ENCODE data around the gene PLCB4. TPM values are rescaled to one million over a fixed set of nuclear protein-coding genes. Genes with fewer than 3 reads are reported as not detected.

Gene PLCB4
- total RNA-seq, 4 donors from 2014 or later = 2.3 to 3.9 (median 3.3) TPM

DNA sequence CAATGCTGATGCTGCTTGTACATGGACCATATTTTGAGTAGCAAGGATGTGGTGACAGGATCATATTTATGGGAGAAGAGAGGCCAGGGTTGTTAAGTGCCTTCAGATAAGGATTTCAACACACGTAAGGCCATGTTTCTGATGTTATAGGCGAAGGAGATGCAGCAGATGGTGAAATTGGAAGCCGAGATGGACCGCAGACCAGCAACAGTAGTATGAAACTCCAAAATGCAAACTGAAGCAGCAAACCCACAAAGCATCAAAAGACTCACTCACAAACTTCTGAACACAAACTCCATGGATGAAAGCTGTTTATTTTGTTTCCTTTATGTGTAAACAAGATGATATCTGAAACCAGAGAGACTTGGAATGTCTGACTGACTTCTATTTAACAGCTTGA lies 409.9 kb downstream of the PLCB4 start:
- TF ChIP-seq, protein P1, sequence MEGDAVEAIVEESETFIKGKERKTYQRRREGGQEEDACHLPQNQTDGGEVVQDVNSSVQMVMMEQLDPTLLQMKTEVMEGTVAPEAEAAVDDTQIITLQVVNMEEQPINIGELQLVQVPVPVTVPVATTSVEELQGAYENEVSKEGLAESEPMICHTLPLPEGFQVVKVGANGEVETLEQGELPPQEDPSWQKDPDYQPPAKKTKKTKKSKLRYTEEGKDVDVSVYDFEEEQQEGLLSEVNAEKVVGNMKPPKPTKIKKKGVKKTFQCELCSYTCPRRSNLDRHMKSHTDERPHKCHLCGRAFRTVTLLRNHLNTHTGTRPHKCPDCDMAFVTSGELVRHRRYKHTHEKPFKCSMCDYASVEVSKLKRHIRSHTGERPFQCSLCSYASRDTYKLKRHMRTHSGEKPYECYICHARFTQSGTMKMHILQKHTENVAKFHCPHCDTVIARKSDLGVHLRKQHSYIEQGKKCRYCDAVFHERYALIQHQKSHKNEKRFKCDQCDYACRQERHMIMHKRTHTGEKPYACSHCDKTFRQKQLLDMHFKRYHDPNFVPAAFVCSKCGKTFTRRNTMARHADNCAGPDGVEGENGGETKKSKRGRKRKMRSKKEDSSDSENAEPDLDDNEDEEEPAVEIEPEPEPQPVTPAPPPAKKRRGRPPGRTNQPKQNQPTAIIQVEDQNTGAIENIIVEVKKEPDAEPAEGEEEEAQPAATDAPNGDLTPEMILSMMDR (IDR thresholded peaks at IDR 0.05 in 4 of 5, conservative IDR thresholded peaks at IDR 0.05 in 1 of 5) = no peak
- no peak for TF ChIP-seq POLR2A (IDR thresholded peaks at IDR 0.05)
- Histone ChIP-seq H3K36me3 (no peaks in the 10 kb centered on the region), H3K9me3 (no peaks in the 10 kb centered on the region), H3K4me3 (no peak overlapping the region), H3K4me1 (no peaks in the 10 kb centered on the region), H3K27ac (no peak overlapping the region), H3K27me3 (no peaks in the 10 kb centered on the region)
- intact Hi-C loops (cut with DNase I; ENCODE audit: low total_unique reads) = no loop called here
- no peak for ATAC-seq
- in situ Hi-C loops (cut with MboI; ENCODE audit: low sequenced_read_pairs in 4 of 4) = no loop called here
- DNase-seq = no peak

DNA sequence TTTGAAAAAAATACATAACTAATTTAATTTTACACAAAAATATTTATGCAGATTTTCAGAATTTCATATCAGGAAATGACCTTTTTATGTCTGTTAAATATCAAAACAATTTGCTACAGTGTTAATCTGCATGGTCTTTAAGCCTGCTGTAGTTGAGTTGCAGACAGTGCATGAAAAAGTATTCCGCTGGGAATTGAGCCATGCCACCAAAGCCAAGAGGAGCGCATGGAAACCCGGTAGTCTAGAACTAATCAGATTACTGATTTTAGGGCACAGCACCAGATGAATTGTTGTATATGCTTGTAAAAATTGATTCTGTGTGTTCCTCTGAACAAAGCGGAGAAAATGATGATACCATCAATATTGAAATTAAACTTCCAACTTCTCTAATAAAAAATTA lies 411.2 kb downstream of the PLCB4 start:
- no peak overlapping the region for H3K4me3 ChIP-seq
- no peaks in the 10 kb centered on the region for H3K9me3 ChIP-seq
- H3K36me3 ChIP-seq = no peaks in the 10 kb centered on the region
- no peak overlapping the region for H3K27ac ChIP-seq
- no peak for DNase-seq
- no peaks in the 10 kb centered on the region for H3K4me1 ChIP-seq
- TF ChIP-seq, protein P1 (IDR thresholded peaks at IDR 0.05 in 4 of 5, conservative IDR thresholded peaks at IDR 0.05 in 1 of 5) = no peak
- TF ChIP-seq POLR2A (IDR thresholded peaks at IDR 0.05) = no peak
- ATAC-seq = no peak
- H3K27me3 ChIP-seq = no peaks in the 10 kb centered on the region
- intact Hi-C loops (cut with DNase I; ENCODE audit: low total_unique reads) = no loop called here
- in situ Hi-C loops (cut with MboI; ENCODE audit: low sequenced_read_pairs in 4 of 4) = no loop called here

DNA sequence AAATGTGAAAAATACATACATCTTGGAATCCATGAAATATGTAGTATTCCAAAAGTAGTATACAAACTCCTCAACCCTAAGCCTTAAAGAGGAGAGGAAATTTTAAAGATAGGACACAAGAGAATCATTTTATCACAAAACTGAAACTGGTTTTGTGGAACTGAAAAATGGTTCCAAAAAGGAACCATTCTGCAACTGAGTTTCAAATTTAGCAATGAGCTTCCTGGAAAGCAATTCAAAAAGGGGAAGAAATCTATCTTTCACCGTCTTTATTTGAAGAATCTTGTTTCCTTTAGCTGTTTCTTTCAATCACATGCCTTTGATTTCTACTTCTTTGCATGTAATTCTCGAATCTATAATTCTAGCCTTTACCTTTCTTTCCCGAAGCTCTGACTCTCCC lies 413.3 kb downstream of the PLCB4 start:
- H3K36me3 ChIP-seq = no peaks in the 10 kb centered on the region
- TF ChIP-seq, protein P1 (IDR thresholded peaks at IDR 0.05 in 4 of 5, conservative IDR thresholded peaks at IDR 0.05 in 1 of 5) = no peak
- TF ChIP-seq POLR2A (IDR thresholded peaks at IDR 0.05) = no peak
- intact Hi-C loops (cut with DNase I; ENCODE audit: low total_unique reads) (no loop called here), in situ Hi-C loops (cut with MboI; ENCODE audit: low sequenced_read_pairs in 4 of 4) (no loop called here)
- no peaks in the 10 kb centered on the region for H3K27me3 ChIP-seq
- no peaks in the 10 kb centered on the region for H3K4me1 ChIP-seq
- DNase-seq (no peak), ATAC-seq (no peak)
- H3K27ac ChIP-seq = no peak overlapping the region
- H3K9me3 ChIP-seq = no peaks in the 10 kb centered on the region
- no peak overlapping the region for H3K4me3 ChIP-seq

DNA sequence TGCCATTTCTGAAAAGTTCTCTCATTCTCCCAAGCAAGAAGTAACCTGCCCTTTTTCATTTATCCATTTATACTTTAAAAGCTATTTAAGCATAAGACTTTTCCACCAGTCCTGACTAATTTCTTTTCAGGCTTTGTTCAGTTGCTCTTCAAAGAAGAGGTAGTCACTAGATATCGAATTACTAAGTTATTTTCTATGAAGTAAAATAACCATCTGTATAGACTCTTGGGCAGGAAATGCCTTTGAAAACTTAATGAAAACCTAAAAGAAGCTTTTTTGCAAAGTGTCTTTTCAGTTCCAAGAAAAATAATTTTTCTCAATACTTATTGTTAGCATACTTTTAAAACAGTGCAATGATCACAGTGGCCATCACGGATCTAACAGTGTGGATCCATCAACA lies 414.2 kb downstream of the PLCB4 start:
- no peaks in the 10 kb centered on the region for H3K9me3 ChIP-seq
- TF ChIP-seq, protein P1 (IDR thresholded peaks at IDR 0.05 in 4 of 5, conservative IDR thresholded peaks at IDR 0.05 in 1 of 5) = no peak
- TF ChIP-seq POLR2A (IDR thresholded peaks at IDR 0.05) = no peak
- no peak for DNase-seq
- no peak overlapping the region for H3K4me3 ChIP-seq
- H3K27ac ChIP-seq = no peak overlapping the region
- no peaks in the 10 kb centered on the region for H3K4me1 ChIP-seq
- in situ Hi-C loops (cut with MboI; ENCODE audit: low sequenced_read_pairs in 4 of 4) = no loop called here
- no peaks in the 10 kb centered on the region for H3K36me3 ChIP-seq
- ATAC-seq = no peak
- intact Hi-C loops (cut with DNase I; ENCODE audit: low total_unique reads) = no loop called here
- no peaks in the 10 kb centered on the region for H3K27me3 ChIP-seq

DNA sequence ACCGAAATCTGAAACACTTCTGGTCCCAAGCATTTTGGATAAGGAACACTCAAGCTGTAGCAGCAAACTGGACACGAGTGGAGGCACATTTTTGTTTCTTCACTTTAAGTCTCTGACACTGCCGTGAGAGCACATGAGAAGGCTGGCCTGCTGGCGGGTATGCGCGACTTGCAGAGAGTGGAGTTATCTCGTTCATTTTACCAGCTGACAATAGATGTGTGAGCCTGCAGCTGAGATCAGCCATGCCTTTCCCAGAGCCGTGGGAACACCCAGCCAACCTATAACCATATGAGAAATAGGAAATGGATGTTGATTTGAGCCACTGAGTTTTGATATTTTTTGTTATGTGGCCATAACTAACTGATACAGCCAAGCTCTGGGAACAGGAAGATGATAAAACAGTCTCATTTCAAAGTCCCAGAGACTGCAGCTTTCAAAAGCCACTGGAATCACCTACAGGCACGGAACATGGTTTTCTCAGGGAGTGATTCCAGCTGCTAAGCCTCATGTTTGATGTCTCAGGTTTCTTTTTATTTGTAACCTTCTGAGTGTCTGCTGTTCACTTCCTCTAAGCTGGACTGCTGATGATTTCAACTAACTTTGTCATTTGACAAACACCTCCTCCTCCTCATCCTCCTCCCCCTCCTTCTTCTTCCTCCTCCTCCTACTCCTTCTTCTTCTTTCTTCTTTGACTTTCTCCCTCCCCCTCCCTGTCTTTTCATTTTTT lies 416.9 kb downstream of the PLCB4 start:
- H3K36me3 ChIP-seq = no peaks in the 10 kb centered on the region
- H3K4me1 ChIP-seq = no peaks in the 10 kb centered on the region
- in situ Hi-C loops (cut with MboI; ENCODE audit: low sequenced_read_pairs in 4 of 4) (no loop called here), intact Hi-C loops (cut with DNase I; ENCODE audit: low total_unique reads) (no loop called here)
- no peak for DNase-seq
- no peaks in the 10 kb centered on the region for H3K27me3 ChIP-seq
- no peak for ATAC-seq
- no peak overlapping the region for H3K4me3 ChIP-seq
- no peak overlapping the region for H3K27ac ChIP-seq
- TF ChIP-seq, protein P1 (IDR thresholded peaks at IDR 0.05 in 4 of 5, conservative IDR thresholded peaks at IDR 0.05 in 1 of 5) = no peak
- H3K9me3 ChIP-seq = no peaks in the 10 kb centered on the region

All from gastrocnemius medialis (tissue), 4 donors.